Neuronal stem cell (in vitro differentiated cells): ENCODE measurements around the gene LIN52.

Source experiments
- DNase-seq: peaks from one replicate; pipeline ENCODE4 v3.0.0-alpha.2; 2013; ENCODE audit warnings: low spot score
- H2AFZ ChIP-seq: one replicate; pipeline ENCODE4 v1.6.1; 2013; ENCODE audit warnings: mild to moderate bottlenecking, low read length, inconsistent platforms
- H2AK5ac ChIP-seq: 2 replicates; pipeline ENCODE4 v1.6.1; 2013; ENCODE audit warnings: low read depth, mild to moderate bottlenecking, inconsistent platforms, low read length, moderate library complexity, mixed read lengths
- H2BK120ac ChIP-seq: 2 replicates; pipeline ENCODE4 v1.6.1; 2013; ENCODE audit warnings: low read depth, mild to moderate bottlenecking, inconsistent platforms, low read length, moderate library complexity, mixed read lengths
- H2BK12ac ChIP-seq: one replicate; pipeline ENCODE4 v1.6.1; 2013; ENCODE audit warnings: low read length, inconsistent platforms
- H2BK15ac ChIP-seq: 2 replicates; pipeline ENCODE4 v1.6.1; 2013; ENCODE audit warnings: mild to moderate bottlenecking, low read length, inconsistent platforms, mixed read lengths
- H2BK5ac ChIP-seq: one replicate; pipeline ENCODE4 v1.6.1; 2013; ENCODE audit warnings: inconsistent platforms, mild to moderate bottlenecking, low read length, moderate library complexity
- H3K14ac ChIP-seq: one replicate; pipeline ENCODE4 v1.6.1; 2013; ENCODE audit warnings: low read length, inconsistent platforms
- H3K18ac ChIP-seq: 2 replicates; pipeline ENCODE4 v1.6.1; 2013; ENCODE audit warnings: low read length, inconsistent platforms
- H3K23ac ChIP-seq: 2 replicates; pipeline ENCODE4 v1.6.1; 2013; ENCODE audit warnings: low read depth, mild to moderate bottlenecking, mixed read lengths, low read length, inconsistent platforms; ENCODE audit not compliant: poor library complexity
- H3K27ac ChIP-seq: replicated peaks from 3 replicates; pipeline ENCODE4 v1.5.1; 2013; ENCODE audit warnings: low read length, inconsistent platforms
- H3K27me3 ChIP-seq, 3 experiments: 2 replicates each; pipeline ENCODE4 v1.6.1; 2013; ENCODE audit warnings: low read length in 3 of 3, mild to moderate bottlenecking in 2 of 3, inconsistent platforms in 1 of 3, low read depth in 1 of 3, mixed read lengths in 1 of 3, moderate library complexity in 1 of 3; ENCODE audit not compliant: control insufficient read depth in 3 of 3, insufficient read depth in 3 of 3
- H3K36me3 ChIP-seq, 2 donors: replicated peaks in 1 of 2; 2 replicates each; pipeline ENCODE4 v1.6.1; 2013; ENCODE audit warnings: low read length in 2 of 2; ENCODE audit not compliant: control insufficient read depth in 2 of 2, insufficient read depth in 2 of 2
- H3K4ac ChIP-seq: 2 replicates; pipeline ENCODE4 v1.6.1; 2013; ENCODE audit warnings: inconsistent platforms, mild to moderate bottlenecking, low read length, moderate library complexity
- H3K4me1 ChIP-seq, 2 donors: 1 replicate in 1 of 2; 2 replicates in 1 of 2; pipeline ENCODE4 v1.6.1; 2013; ENCODE audit warnings: low read length in 2 of 2, low read depth in 1 of 2; ENCODE audit not compliant: control insufficient read depth in 2 of 2, insufficient read depth in 1 of 2
- H3K4me2 ChIP-seq: one replicate; pipeline ENCODE4 v1.6.1; 2013; ENCODE audit warnings: mild to moderate bottlenecking, low read length, inconsistent platforms; ENCODE audit not compliant: insufficient read depth, poor library complexity, severe bottlenecking
- H3K4me3 ChIP-seq, 2 donors: 2 replicates each; pipeline ENCODE4 v1.5.1; 2013; ENCODE audit warnings: low read length in 2 of 2, mild to moderate bottlenecking in 2 of 2, inconsistent platforms in 1 of 2, moderate library complexity in 1 of 2
- H3K79me1 ChIP-seq: one replicate; pipeline ENCODE4 v1.6.1; 2013; ENCODE audit warnings: low read depth, mild to moderate bottlenecking, inconsistent platforms, low read length, moderate library complexity
- H3K9ac ChIP-seq: one replicate; pipeline ENCODE4 v1.6.1; 2013; ENCODE audit warnings: mild to moderate bottlenecking, low read depth, low read length, inconsistent platforms; ENCODE audit not compliant: poor library complexity
- H3K9me3 ChIP-seq, 2 donors: replicated peaks in 1 of 2; 2 replicates each; pipeline versions ENCODE3 to v1.6.1; 2013; ENCODE audit warnings: low read length in 2 of 2, mild to moderate bottlenecking in 2 of 2, inconsistent platforms in 1 of 2, low read depth in 1 of 2, mixed read lengths in 1 of 2, moderate library complexity in 1 of 2; ENCODE audit not compliant: control insufficient read depth in 2 of 2, insufficient read depth in 1 of 2
- H4K8ac ChIP-seq: one replicate; pipeline ENCODE4 v1.6.1; 2013; ENCODE audit warnings: low read depth, mild to moderate bottlenecking, inconsistent platforms, low read length, moderate library complexity
- H4K91ac ChIP-seq: one replicate; pipeline ENCODE4 v1.6.1; 2013; ENCODE audit warnings: low read length, low read depth, mild to moderate bottlenecking, inconsistent platforms; ENCODE audit not compliant: poor library complexity
- WGBS, 2 donors: extraction: QIAGEN DNeasy Blood & Tissue Kit; methylation state at CpG; one replicate each; pipeline ENCODE4 v1.1.7; 2013; ENCODE audit warnings: missing lambda C conversion rate in 2 of 2, mixed read lengths in 1 of 2; ENCODE audit not compliant: insufficient read length in 2 of 2, insufficient replicate concordance in 1 of 2; ENCODE audit errors: extremely low coverage in 2 of 2; 5-methylcytosine and 5-hydroxymethylcytosine counted together

LIN52 gene

DNA sequence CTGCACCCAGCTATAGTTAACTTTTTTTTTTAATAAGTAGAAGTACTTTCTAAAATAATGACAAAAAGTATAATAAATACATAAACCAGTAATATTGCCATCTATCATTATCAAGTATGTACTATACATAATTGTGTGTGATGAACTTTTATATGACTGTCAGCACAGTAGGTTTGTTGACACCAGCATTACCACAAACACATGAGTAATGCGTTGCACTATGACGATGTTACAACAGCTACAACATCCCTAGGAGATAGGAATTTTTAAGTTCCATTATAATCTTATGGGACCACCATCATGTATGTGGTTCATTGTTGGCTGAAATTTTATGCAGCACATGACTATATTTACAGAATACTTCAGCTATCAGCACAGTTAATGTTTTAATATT, 91.6 kb downstream of the LIN52 start:
- Histone ChIP-seq H2BK5ac (no peak overlapping the region), H2BK120ac (no peak overlapping the region), H3K79me1 (no peaks in the 10 kb centered on the region), H2AK5ac (no peak overlapping the region), H4K91ac (no peak overlapping the region), H3K4me2 (no peak overlapping the region), H3K18ac (no peak overlapping the region), H3K27ac (no peak overlapping the region), H2BK15ac (no peak overlapping the region), H3K36me3 (no peaks in the 10 kb centered on the region), H3K27me3 (no peaks in the 10 kb centered on the region), H2BK12ac (no peak overlapping the region), H3K9me3 (no peaks in the 10 kb centered on the region), H3K4me1 (no peaks in the 10 kb centered on the region), H2AFZ (no peak overlapping the region), H4K8ac (no peak overlapping the region), H3K4ac (no peak overlapping the region), H3K4me3 (no peak overlapping the region), H3K9ac (no peak overlapping the region), H3K14ac (no peak overlapping the region), H3K23ac (no peak overlapping the region)
- no CpG with 5 or more reads among the region's 2 CpGs for WGBS, 2 donors
- DNase-seq, result no peak

DNA sequence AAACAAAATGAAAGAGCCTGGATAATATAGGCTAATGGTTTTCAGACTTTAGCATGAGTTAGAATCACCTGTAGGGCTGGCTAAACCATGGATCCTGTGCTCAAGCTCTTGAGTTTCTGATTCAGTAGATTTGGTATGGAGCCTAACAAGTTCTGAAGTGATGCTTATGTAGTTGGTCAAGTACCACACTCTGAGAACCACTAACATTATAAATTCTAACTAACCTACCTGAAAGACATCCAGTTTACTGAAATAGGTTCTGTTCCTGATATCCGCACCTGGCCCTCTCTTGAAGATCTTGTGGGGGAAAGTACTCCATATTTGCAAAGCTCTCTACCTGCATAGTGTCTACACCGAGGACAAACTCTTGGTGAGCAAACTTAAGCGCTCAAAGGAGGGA, 95.1 kb downstream of the LIN52 start:
- H3K4me1 ChIP-seq, result no peaks in the 10 kb centered on the region
- H2BK12ac ChIP-seq, result no peak overlapping the region
- WGBS, 2 donors, result no CpG with 5 or more reads among the region's 3 CpGs

GRCh38 chr14:74190927-74191575, 106.3 kb downstream of the LIN52 start:
- no peak overlapping the region for H2BK120ac ChIP-seq
- no peaks in the 10 kb centered on the region for H3K9me3 ChIP-seq
- no peak overlapping the region for H3K4ac ChIP-seq
- no peak overlapping the region for H3K18ac ChIP-seq
- no peak overlapping the region for H2BK15ac ChIP-seq
- H2BK5ac ChIP-seq, result no peak overlapping the region
- no peak overlapping the region for H3K9ac ChIP-seq
- no peak overlapping the region for H3K27ac ChIP-seq
- DNase-seq, result no peak
- H3K4me3 ChIP-seq, result no peak overlapping the region
- H3K36me3 ChIP-seq, result peaks cover 2 to 4% of the 10 kb centered on the region in 2 donors
- H3K4me1 ChIP-seq, result peaks cover 0 to 12% of the 10 kb centered on the region in 2 donors
- H3K79me1 ChIP-seq, result no peaks in the 10 kb centered on the region
- no peak overlapping the region for H3K4me2 ChIP-seq
- no peak overlapping the region for H3K14ac ChIP-seq
- H4K91ac ChIP-seq, result no peak overlapping the region
- H3K27me3 ChIP-seq, result no peaks in the 10 kb centered on the region
- no peak overlapping the region for H3K23ac ChIP-seq
- H2BK12ac ChIP-seq, result no peak overlapping the region
- WGBS, 2 donors, result no CpG with 5 or more reads among the region's 3 CpGs
- no peak overlapping the region for H4K8ac ChIP-seq
- no peak overlapping the region for H2AFZ ChIP-seq
- no peak overlapping the region for H2AK5ac ChIP-seq

More for the DNA sequence above, 95.1 kb downstream of the LIN52 start:
- Histone ChIP-seq H2BK120ac (no peak overlapping the region), H2BK5ac (no peak overlapping the region), H2AK5ac (no peak overlapping the region), H3K36me3 (no peaks in the 10 kb centered on the region), H4K8ac (no peak overlapping the region), H3K27ac (no peak overlapping the region), H2BK15ac (no peak overlapping the region), H3K27me3 (no peaks in the 10 kb centered on the region), H3K4ac (no peak overlapping the region), H3K18ac (no peak overlapping the region), H3K4me3 (no peak overlapping the region), H3K79me1 (no peaks in the 10 kb centered on the region), H3K23ac (no peak overlapping the region), H3K14ac (no peak overlapping the region), H3K9ac (no peak overlapping the region), H3K4me2 (no peak overlapping the region), H2AFZ (no peak overlapping the region), H3K9me3 (no peaks in the 10 kb centered on the region), H4K91ac (no peak overlapping the region)
- DNase-seq, result no peak

DNA sequence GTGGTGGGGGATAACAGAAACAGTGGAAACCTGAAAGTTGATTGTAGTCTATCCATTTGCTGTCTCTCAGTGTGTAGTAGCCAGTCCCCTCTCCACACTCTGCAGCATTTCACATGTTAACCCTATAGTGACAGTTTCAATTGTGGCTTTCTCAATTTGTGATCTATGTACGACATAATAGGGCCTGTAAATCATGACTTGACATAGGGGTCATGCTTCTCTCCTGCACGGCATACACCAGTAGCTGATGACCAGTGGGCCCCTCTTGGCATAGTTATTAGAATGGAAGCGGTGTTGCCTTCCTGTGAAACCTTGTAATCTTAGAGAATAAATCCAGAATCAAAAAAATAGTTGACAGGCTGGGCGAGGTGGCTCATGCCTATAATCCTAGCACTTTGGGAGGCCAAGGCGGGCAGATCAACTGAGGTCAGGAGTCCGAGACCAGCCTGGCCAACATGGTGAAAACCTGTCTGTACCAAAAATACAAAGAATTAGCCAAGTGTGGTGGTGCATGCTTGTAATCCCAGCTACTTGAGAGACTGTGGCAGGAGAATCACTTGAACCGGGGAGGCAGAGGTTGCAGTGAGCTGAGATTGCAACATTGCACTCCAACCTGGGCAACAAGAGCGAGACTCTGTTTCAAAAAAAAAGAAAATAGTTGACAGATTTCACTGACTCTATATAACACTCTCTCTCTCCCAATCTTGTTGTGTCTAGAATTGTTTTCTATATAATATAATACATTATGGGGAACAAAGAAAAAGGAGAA, 109.9 kb downstream of the LIN52 start:
- Histone ChIP-seq H4K91ac (no peak overlapping the region), H3K4ac (no peak overlapping the region), H4K8ac (no peak overlapping the region), H3K36me3 (peaks cover 4 to 15% of the 10 kb centered on the region in 2 donors), H3K18ac (no peak overlapping the region), H3K4me2 (peak overlapping the region; percentile 26), H2AK5ac (no peak overlapping the region), H2BK15ac (no peak overlapping the region), H3K4me1 (peaks cover 0 to 17% of the 10 kb centered on the region in 2 donors), H2BK5ac (no peak overlapping the region), H2BK120ac (no peak overlapping the region), H3K14ac (no peak overlapping the region), H3K9ac (no peak overlapping the region), H3K9me3 (peaks cover 0 to 2% of the 10 kb centered on the region in 2 donors), H3K79me1 (no peaks in the 10 kb centered on the region), H2AFZ (no peak overlapping the region), H3K4me3 (no peak overlapping the region), H3K27ac (no peak overlapping the region), H3K27me3 (no peaks in the 10 kb centered on the region), H3K23ac (no peak overlapping the region), H2BK12ac (no peak overlapping the region)
- no peak for DNase-seq
- no CpG with 5 or more reads among the region's 8 CpGs for WGBS, 2 donors
